Measurements from ENCODE around the gene DDOST. TPM values are rescaled to one million over a fixed set of nuclear protein-coding genes. Genes with fewer than 3 reads are reported as not detected.

Gene DDOST
- total and polyA plus RNA-seq, 2 experiments from 2014 or later: 151 to 270 TPM

DNA sequence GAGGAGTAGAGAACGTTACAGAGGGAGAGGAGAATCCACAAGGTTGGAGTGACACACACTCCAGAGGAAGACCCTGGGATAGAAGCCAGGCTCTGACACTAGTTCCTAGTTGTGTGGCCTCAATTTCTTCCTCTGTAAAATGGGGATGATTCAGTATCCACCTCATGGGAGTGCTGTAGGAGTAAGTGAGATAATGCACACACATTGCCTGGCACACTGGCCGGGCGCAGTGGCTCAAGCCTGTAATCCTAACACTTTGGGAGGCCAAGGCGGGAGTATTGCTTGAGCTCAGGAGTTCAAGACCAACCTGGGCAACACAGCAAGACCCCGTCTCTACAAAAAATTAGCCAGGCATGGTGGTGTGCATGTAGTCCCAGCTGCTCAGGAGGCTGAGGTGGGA is 47.7 kb upstream of the DDOST start:
- no peak overlapping the region for H3K4me2 ChIP-seq
- Mint-ChIP-seq H3K4me3 (no peak overlapping the region), H3K27me3 (ENCODE audit: insufficient read depth, low read depth, poor library complexity) (peaks cover 8% of the 10 kb centered on the region), H3K9me3 (no peaks in the 10 kb centered on the region), H3K36me3 (ENCODE audit: low read depth) (peaks cover 29% of the 10 kb centered on the region), H3K4me1 (no peaks in the 10 kb centered on the region), H3K27ac (no peak overlapping the region)
- no peak overlapping the region for H3K4me3 ChIP-seq
- no peak overlapping the region for H2AFZ ChIP-seq
- no peaks in the 10 kb centered on the region for H3K79me2 ChIP-seq (replicated peaks; ENCODE audit: insufficient read depth)
- H3F3A ChIP-seq (replicated peaks; ENCODE audit: low read depth): 0 out of 2 replicates have a peak, but pooled peaks cover 4% of the 10 kb centered on the region
- peaks cover 4% of the 10 kb centered on the region; the same call in 1 of the 2 replicates for H4K20me1 ChIP-seq (replicated peaks; ENCODE audit: insufficient read depth)
- no peak for ATAC-seq
- TF ChIP-seq ZNF331 (CRISPR knock-in tag; IDR thresholded peaks at IDR 0.05; ENCODE audit: low read depth) (no peak), NANOG (IDR thresholded peaks at IDR 0.05; ENCODE audit: borderline replicate concordance) (no peak), CREB1 (CRISPR knock-in tag; IDR thresholded peaks at IDR 0.05; ENCODE audit: low read depth) (no peak), EZH2 (IDR thresholded peaks at IDR 0.05; ENCODE audit: low read depth, unreplicated experiment) (no peak), ZNF114 (CRISPR knock-in tag; IDR thresholded peaks at IDR 0.05) (no peak), JUNB (IDR thresholded peaks at IDR 0.05; ENCODE audit: unreplicated experiment) (no peak), STAT1 (IDR thresholded peaks at IDR 0.05; ENCODE audit: unreplicated experiment) (no peak), EZH2phosphoT487 (IDR thresholded peaks at IDR 0.05; ENCODE audit: unreplicated experiment) (no peak), POLR2AphosphoS5 (IDR thresholded peaks at IDR 0.05; ENCODE audit: low read depth) (no peak)
- TF ChIP-seq, protein P1, sequence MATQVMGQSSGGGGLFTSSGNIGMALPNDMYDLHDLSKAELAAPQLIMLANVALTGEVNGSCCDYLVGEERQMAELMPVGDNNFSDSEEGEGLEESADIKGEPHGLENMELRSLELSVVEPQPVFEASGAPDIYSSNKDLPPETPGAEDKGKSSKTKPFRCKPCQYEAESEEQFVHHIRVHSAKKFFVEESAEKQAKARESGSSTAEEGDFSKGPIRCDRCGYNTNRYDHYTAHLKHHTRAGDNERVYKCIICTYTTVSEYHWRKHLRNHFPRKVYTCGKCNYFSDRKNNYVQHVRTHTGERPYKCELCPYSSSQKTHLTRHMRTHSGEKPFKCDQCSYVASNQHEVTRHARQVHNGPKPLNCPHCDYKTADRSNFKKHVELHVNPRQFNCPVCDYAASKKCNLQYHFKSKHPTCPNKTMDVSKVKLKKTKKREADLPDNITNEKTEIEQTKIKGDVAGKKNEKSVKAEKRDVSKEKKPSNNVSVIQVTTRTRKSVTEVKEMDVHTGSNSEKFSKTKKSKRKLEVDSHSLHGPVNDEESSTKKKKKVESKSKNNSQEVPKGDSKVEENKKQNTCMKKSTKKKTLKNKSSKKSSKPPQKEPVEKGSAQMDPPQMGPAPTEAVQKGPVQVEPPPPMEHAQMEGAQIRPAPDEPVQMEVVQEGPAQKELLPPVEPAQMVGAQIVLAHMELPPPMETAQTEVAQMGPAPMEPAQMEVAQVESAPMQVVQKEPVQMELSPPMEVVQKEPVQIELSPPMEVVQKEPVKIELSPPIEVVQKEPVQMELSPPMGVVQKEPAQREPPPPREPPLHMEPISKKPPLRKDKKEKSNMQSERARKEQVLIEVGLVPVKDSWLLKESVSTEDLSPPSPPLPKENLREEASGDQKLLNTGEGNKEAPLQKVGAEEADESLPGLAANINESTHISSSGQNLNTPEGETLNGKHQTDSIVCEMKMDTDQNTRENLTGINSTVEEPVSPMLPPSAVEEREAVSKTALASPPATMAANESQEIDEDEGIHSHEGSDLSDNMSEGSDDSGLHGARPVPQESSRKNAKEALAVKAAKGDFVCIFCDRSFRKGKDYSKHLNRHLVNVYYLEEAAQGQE (IDR thresholded peaks at IDR 0.05; ENCODE audit: unreplicated experiment): no peak
- TF ChIP-seq, protein P2, sequence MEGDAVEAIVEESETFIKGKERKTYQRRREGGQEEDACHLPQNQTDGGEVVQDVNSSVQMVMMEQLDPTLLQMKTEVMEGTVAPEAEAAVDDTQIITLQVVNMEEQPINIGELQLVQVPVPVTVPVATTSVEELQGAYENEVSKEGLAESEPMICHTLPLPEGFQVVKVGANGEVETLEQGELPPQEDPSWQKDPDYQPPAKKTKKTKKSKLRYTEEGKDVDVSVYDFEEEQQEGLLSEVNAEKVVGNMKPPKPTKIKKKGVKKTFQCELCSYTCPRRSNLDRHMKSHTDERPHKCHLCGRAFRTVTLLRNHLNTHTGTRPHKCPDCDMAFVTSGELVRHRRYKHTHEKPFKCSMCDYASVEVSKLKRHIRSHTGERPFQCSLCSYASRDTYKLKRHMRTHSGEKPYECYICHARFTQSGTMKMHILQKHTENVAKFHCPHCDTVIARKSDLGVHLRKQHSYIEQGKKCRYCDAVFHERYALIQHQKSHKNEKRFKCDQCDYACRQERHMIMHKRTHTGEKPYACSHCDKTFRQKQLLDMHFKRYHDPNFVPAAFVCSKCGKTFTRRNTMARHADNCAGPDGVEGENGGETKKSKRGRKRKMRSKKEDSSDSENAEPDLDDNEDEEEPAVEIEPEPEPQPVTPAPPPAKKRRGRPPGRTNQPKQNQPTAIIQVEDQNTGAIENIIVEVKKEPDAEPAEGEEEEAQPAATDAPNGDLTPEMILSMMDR (conservative IDR thresholded peaks at IDR 0.05; ENCODE audit: low read depth in 2 of 2): no peak
- TF ChIP-seq, protein P3, sequence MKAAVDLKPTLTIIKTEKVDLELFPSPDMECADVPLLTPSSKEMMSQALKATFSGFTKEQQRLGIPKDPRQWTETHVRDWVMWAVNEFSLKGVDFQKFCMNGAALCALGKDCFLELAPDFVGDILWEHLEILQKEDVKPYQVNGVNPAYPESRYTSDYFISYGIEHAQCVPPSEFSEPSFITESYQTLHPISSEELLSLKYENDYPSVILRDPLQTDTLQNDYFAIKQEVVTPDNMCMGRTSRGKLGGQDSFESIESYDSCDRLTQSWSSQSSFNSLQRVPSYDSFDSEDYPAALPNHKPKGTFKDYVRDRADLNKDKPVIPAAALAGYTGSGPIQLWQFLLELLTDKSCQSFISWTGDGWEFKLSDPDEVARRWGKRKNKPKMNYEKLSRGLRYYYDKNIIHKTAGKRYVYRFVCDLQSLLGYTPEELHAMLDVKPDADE (IDR thresholded peaks at IDR 0.05): no peak
- TF ChIP-seq, protein P4, sequence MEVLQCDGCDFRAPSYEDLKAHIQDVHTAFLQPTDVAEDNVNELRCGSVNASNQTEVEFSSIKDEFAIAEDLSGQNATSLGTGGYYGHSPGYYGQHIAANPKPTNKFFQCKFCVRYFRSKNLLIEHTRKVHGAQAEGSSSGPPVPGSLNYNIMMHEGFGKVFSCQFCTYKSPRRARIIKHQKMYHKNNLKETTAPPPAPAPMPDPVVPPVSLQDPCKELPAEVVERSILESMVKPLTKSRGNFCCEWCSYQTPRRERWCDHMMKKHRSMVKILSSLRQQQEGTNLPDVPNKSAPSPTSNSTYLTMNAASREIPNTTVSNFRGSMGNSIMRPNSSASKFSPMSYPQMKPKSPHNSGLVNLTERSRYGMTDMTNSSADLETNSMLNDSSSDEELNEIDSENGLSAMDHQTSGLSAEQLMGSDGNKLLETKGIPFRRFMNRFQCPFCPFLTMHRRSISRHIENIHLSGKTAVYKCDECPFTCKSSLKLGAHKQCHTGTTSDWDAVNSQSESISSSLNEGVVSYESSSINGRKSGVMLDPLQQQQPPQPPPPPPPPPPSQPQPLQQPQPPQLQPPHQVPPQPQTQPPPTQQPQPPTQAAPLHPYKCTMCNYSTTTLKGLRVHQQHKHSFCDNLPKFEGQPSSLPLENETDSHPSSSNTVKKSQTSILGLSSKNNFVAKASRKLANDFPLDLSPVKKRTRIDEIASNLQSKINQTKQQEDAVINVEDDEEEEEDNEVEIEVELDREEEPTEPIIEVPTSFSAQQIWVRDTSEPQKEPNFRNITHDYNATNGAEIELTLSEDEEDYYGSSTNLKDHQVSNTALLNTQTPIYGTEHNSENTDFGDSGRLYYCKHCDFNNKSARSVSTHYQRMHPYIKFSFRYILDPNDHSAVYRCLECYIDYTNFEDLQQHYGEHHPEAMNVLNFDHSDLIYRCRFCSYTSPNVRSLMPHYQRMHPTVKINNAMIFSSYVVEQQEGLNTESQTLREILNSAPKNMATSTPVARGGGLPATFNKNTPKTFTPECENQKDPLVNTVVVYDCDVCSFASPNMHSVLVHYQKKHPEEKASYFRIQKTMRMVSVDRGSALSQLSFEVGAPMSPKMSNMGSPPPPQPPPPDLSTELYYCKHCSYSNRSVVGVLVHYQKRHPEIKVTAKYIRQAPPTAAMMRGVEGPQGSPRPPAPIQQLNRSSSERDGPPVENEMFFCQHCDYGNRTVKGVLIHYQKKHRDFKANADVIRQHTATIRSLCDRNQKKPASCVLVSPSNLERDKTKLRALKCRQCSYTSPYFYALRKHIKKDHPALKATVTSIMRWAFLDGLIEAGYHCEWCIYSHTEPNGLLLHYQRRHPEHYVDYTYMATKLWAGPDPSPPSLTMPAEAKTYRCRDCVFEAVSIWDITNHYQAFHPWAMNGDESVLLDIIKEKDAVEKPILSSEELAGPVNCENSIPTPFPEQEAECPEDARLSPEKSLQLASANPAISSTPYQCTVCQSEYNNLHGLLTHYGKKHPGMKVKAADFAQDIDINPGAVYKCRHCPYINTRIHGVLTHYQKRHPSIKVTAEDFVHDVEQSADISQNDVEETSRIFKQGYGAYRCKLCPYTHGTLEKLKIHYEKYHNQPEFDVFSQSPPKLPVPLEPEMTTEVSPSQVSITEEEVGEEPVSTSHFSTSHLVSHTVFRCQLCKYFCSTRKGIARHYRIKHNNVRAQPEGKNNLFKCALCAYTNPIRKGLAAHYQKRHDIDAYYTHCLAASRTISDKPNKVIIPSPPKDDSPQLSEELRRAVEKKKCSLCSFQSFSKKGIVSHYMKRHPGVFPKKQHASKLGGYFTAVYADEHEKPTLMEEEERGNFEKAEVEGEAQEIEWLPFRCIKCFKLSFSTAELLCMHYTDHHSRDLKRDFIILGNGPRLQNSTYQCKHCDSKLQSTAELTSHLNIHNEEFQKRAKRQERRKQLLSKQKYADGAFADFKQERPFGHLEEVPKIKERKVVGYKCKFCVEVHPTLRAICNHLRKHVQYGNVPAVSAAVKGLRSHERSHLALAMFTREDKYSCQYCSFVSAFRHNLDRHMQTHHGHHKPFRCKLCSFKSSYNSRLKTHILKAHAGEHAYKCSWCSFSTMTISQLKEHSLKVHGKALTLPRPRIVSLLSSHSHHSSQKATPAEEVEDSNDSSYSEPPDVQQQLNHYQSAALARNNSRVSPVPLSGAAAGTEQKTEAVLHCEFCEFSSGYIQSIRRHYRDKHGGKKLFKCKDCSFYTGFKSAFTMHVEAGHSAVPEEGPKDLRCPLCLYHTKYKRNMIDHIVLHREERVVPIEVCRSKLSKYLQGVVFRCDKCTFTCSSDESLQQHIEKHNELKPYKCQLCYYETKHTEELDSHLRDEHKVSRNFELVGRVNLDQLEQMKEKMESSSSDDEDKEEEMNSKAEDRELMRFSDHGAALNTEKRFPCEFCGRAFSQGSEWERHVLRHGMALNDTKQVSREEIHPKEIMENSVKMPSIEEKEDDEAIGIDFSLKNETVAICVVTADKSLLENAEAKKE (CRISPR knock-in tag; IDR thresholded peaks at IDR 0.05): no peak
- no peaks in the 10 kb centered on the region for H3K27me3 ChIP-seq (ENCODE audit: insufficient read depth)
- H3K36me3 ChIP-seq (ENCODE audit: insufficient read depth): no peaks in the 10 kb centered on the region; the same call in 1 of the 2 replicates
- no peaks in the 10 kb centered on the region for H3K4me1 ChIP-seq (ENCODE audit: insufficient read depth)
- no peak overlapping the region for H3K27ac ChIP-seq (ENCODE audit: low read depth)
- no peak for DNase-seq (ENCODE audit: low spot score)
- no peaks in the 10 kb centered on the region for H3K9me2 ChIP-seq (ENCODE audit: insufficient read depth)

Measured in GM23338 (cell line).